Erythroblast (primary cell): ENCODE data around the gene CLEC1B.

ENCODE experiments used
- GATA1 ChIP-seq: IDR thresholded peaks from 2 replicates; pipeline ENCODE4 v1.6.1; 2011; ENCODE audit warnings: low read depth, mild to moderate bottlenecking, control low read depth, low read length, moderate library complexity
- POLR2A ChIP-seq: IDR thresholded peaks from 2 replicates; pipeline ENCODE4 v1.6.1; 2011; ENCODE audit warnings: mild to moderate bottlenecking, low read length

- TF ChIP-seq POLR2A (no peak), GATA1 (no peak)
Measured at GRCh38 chr12:10012630-10013330, 13.9 kb upstream of the CLEC1B start.
